ENCODE data around the gene MN1.

The MN1 gene

GRCh38 chr22:27791859-27792241 lies 9.7 kb downstream of the MN1 start:
- no peak for DNase-seq (ENCODE audit: low read depth)
- no peak for TF ChIP-seq CTCF (IDR thresholded peaks at IDR 0.05; ENCODE audit: insufficient read depth, low read depth, low read length, missing control alignments)
- H3K4me3 ChIP-seq (ENCODE audit: low read length) = no peak overlapping the region

GRCh38 chr22:27791159-27791858 lies 10.2 kb downstream of the MN1 start:
- no peak for DNase-seq (ENCODE audit: low read depth)
- TF ChIP-seq CTCF (IDR thresholded peaks at IDR 0.05; ENCODE audit: insufficient read depth, low read depth, low read length, missing control alignments) = no peak
- no peak overlapping the region for H3K4me3 ChIP-seq (ENCODE audit: low read length)

GRCh38 chr22:27790376-27791158 lies 11.0 kb downstream of the MN1 start:
- DNase-seq (ENCODE audit: low read depth) = no peak
- no peak for TF ChIP-seq CTCF (IDR thresholded peaks at IDR 0.05; ENCODE audit: insufficient read depth, low read depth, low read length, missing control alignments)
- no peak overlapping the region for H3K4me3 ChIP-seq (ENCODE audit: low read length)

DNA sequence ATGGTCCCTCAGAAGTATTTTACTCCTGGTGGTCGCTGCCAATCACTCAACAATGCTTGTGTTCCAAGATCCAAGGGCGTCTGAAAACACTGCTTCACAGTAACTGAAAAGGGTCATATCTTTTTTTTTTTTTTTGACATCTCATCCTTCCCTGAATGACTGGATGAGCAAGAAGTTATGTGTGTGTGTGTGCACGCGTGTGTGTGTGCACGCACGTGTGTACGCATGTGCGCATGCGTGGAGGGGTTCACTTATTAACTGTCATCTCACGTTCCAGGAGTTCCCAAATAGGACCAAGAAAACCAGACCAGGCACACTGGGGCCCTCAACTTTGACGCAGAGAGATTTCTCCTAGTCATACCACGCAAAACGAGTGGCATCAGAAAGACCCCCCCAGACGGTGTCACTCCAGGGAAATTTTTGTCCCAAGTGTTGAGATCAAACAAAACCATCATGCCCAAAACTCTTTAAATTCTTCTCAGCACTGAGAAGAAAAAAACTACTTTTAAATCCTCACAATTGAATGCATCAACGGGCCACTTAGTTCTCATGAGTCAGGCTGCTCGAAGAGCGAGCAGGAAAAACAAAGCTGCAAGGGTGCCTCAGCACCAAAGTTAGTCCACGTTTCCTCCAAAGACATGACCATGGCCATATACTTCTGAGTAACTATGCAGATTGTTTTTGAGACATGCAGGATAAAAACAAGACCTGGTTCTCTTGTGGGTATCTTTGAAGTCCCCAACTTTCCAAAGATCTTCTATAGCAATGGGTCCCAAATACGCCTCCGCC lies 12.9 kb downstream of the MN1 start:
- no peak overlapping the region for H3K4me3 ChIP-seq (ENCODE audit: low read length)
- no peak for TF ChIP-seq CTCF (IDR thresholded peaks at IDR 0.05; ENCODE audit: insufficient read depth, low read depth, low read length, missing control alignments)
- DNase-seq (ENCODE audit: low read depth) = no peak

- DNase-seq (ENCODE audit: low read depth) = no peak
- H3K4me3 ChIP-seq (ENCODE audit: low read length) = no peak overlapping the region
- no peak for TF ChIP-seq CTCF (IDR thresholded peaks at IDR 0.05; ENCODE audit: insufficient read depth, low read depth, low read length, missing control alignments)
Measured at GRCh38 chr22:27786965-27787364, 14.6 kb downstream of the MN1 start.

DNA sequence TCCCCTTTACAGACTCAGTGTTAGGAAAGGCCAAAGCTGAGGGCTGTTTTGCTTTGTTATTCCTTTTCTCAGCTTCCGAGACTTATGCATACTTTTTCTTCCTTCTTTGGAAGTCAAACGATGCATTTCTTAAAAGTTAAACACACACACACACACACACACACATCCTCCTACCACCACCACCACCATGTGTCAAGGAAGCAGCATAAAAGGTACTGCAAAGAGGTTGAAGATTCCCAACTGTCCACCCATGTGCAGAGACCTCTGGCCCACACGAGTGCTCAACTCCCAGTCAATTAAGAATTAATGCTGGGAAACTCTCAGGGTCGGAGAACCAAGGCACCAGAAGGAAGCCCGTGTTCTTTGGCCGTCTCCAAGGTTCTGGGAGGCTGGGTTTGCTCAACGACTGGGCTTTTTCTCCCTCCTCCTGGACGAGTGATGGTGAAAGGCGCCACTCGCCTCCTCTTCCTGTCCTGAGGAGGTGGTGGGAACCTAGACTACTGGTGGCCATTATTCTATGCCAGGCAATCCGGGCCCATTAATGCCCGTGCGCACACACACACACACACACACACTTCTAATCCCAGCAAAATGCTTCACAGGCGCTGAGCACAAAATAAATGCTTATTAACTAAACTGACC lies 15.1 kb downstream of the MN1 start:
- no peak for DNase-seq (ENCODE audit: low read depth)
- TF ChIP-seq CTCF (IDR thresholded peaks at IDR 0.05; ENCODE audit: insufficient read depth, low read depth, low read length, missing control alignments) = no peak
- no peak overlapping the region for H3K4me3 ChIP-seq (ENCODE audit: low read length)

All from epithelial cell of esophagus (primary cell).